LNCaP clone FGC (cell line): ENCODE measurements around the gene XPNPEP1.
A peak's percentile ranks its signal among the peaks of the same experiment; 100 is the strongest.

Experiments
- DNase-seq: peaks from one replicate; pipeline ENCODE4 v3.0.0-alpha.2; 2011; ENCODE audit warnings: low read depth
- H3K4me3 ChIP-seq: 2 replicates; pipeline ENCODE4 v1.5.1; 2011; ENCODE audit warnings: mild to moderate bottlenecking, low read depth, low read length, control low read depth
- TF ChIP-seq, protein P1 (sequence below): IDR thresholded peaks from 2 replicates; pipeline ENCODE4 v1.5.1; 2012; ENCODE audit warnings: mild to moderate bottlenecking; ENCODE audit not compliant: control insufficient read depth, insufficient read depth; ENCODE audit errors: extremely low read depth

The XPNPEP1 gene

DNA sequence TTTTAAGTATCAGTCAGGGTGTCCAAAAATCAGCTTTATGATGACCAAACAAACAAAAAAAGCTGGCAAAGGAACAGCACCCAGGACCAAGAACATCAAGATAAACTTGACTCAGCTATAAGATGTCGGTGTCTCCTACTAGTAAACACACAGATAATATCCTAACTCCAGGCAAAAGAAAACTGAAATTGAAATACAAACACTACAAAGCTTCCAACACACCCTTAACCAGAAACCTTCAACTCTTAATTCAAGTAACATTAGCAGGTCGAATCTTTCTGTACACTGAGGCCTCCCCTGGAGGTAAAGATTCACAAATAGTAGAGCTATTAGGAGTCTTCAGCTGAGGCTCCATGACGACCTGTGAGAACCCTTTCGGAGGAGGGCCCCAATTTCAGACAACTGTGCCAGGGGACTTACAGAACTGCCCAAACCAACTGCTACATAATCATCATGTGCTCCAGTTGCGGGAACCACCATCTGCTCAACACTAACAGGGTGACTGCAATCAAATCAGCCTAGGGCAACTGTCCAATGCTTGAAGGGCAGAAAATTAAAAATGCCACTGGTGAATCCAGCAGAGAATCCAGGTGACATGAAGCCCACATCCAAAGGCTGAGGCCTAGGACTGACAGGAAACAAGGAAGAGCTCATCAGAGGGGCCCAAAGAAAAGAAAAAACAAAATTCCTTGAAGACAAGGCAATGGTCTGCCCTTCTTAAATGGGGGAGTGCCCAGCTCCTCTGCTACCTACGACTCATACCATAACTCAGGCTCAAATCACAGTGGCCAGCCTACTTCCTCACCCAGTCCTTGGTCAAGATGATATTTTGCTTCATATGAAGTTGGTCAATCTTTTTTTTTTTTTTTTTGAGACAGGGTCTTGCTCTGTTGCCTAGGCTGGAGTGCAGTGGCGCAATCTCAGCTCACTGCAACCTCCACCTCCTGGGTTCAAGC, 20.0 kb downstream of the XPNPEP1 start:
- peak; percentile 83 for DNase-seq
- H3K4me3 ChIP-seq: no peak overlapping the region
- TF ChIP-seq, protein P1, sequence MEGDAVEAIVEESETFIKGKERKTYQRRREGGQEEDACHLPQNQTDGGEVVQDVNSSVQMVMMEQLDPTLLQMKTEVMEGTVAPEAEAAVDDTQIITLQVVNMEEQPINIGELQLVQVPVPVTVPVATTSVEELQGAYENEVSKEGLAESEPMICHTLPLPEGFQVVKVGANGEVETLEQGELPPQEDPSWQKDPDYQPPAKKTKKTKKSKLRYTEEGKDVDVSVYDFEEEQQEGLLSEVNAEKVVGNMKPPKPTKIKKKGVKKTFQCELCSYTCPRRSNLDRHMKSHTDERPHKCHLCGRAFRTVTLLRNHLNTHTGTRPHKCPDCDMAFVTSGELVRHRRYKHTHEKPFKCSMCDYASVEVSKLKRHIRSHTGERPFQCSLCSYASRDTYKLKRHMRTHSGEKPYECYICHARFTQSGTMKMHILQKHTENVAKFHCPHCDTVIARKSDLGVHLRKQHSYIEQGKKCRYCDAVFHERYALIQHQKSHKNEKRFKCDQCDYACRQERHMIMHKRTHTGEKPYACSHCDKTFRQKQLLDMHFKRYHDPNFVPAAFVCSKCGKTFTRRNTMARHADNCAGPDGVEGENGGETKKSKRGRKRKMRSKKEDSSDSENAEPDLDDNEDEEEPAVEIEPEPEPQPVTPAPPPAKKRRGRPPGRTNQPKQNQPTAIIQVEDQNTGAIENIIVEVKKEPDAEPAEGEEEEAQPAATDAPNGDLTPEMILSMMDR: no peak

DNA sequence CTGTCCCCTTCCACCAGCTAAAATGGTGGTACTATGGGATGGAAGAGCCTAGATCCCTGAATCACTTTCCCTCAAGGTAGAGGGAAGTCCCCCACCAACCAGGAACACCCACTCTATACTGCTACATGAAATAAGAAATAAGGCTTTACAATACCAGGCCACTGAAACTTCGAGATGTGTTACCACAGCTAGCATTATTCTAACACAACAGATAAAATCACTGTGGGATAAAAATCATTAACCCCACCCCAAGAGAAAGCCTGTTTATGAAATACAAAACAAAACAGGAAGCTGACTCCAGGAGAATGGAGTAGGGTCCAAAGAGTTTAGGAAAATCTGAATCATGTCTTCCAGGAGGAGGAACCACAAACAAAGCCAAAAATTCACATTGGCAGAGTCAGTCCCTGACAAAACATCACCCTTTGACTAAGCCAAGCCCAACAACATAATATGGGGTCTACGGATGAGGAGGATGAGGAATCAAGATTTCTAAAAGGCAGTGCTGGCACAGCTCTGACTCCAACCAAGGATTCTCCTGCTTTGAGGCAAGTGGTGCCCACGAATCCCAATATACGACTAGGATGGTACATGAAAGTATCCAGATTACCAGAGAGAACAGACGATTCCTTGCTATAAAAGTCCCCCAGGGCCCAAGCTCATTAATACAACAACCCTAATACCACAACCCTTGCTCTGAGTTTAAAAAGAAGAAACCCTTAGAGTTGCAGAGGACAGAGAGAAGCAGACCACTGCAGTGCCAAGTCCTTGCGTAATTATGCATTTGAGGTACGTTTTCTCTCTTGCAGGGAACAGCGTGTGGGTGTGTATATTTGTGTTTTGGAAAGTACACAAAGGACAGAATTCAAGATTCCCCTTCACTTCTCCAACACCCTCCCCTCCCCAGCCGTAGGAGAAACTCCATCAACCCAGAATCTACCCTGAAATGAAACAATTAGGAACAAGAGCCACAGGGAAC, 23.7 kb downstream of the XPNPEP1 start:
- DNase-seq: no peak
- TF ChIP-seq, protein P1: no peak
- no peak overlapping the region for H3K4me3 ChIP-seq

DNA sequence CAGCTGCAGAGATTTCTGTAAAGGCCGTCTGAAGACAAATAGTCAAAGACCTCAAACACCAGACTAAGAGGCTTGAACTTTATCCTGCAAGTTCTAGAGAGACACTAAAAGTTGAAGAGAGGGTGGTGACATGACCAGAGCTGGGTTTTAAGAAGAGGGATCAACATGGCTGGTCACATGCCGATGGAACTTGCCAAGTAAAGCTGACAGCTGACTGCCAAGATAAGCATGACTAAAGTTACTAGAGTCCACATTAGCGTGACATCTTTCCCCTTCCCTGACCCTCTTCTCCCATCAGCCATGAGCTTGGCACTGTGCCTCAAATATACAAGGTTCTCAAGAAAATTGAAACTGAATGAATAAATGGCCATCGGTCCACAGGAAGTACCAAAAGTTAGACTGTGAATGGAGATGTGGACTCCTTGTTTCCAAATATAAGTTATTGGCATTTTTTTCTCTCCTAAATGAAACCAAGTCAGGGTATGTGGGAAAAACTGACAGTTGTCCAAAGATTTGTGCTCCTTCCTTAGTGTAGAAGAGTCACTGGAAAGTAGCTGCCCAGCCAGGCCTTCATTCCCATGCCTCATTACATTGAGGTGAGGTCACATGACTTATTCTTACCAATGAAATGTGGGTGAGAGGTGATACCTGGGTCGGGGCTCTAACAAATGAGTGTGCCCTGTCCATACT, 24.5 kb downstream of the XPNPEP1 start:
- H3K4me3 ChIP-seq: no peak overlapping the region
- no peak for DNase-seq
- TF ChIP-seq, protein P1: no peak

DNA sequence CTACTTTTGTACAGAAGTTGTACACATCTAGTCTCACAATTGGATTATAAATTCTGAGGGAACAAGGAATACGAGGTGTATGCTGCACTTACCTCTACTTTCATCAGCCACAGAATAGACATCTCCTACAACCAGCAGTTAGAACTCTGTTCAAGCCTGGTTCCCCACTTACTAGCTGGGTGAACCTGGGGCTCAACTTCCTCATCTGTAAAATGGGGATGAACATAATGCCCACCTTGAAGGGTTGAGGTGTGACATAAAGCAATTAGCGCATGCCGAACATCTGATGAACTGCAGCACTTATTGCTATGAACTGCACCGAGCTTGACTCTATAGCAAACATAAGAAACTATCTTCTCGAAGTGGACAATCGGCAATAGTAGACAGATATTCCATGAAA, 25.3 kb downstream of the XPNPEP1 start:
- TF ChIP-seq, protein P1: no peak
- no peak for DNase-seq
- H3K4me3 ChIP-seq: no peak overlapping the region

DNA sequence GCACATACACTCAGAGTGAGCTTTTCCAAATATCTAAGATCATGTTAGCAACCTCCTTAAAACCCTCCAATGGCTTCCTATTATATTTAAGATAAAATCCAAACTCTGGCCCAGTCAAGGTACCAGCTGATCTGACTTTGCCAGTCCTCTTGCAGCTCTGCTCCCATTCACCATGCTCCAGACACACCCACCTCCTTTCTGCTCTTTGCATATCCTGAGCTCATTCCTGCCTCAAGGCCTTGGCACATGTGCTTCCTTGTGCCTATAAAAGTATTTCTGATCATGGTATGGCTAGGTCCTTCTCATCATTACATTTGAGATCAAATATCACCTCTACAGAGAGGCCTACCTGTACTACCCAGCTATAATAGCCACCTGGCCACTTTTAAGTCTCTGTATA, 27.5 kb downstream of the XPNPEP1 start:
- no peak for DNase-seq
- H3K4me3 ChIP-seq: no peak overlapping the region
- TF ChIP-seq, protein P1: no peak

DNA sequence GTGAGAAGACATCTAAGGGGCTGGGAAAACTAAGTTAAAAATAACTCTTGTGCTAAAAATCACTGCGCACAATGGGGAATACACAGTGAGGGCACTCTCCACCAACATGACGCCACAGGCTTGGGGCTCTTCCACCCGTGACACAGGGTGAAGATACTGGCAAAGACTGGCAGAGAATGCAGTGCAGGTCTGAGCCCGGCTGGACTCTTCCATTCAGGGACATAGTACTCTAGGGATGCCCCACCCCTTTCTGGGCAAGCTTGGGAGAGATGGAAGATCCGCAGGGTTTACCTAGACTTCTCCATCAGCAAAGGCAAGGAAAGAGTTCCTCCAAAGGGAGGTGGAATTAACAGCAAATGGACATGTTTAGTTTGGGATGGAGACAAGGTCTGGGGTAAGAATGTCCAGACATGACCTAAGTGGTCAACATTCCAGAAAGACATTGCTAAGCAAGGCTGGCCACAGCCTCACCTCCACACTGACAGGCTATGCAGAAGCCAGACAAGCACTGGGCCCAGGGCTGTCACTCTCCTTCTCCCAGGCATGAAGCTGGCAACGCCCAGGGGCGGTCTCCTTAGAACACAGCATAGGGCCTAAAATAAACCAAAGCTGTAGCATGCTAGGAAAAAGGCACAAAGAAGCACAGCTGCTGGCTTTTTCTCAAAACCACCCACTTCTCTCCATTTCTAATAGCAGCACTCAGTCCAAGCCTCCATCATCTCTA, 28.1 kb downstream of the XPNPEP1 start:
- no peak overlapping the region for H3K4me3 ChIP-seq
- TF ChIP-seq, protein P1: no peak
- DNase-seq: no peak
